ENCODE measurements around the gene CHRDL2. TPM values are rescaled to one million over a fixed set of nuclear protein-coding genes. Genes with fewer than 3 reads are reported as not detected.

CHRDL2 gene
- total RNA-seq, 2 experiments from 2014 or later: not detected

- Histone ChIP-seq H3K27ac (ENCODE audit: low read depth, low read length, poor library complexity, severe bottlenecking) (no peak overlapping the region), H4K20me1 (ENCODE audit: insufficient read depth, low read length) (no peaks in the 10 kb centered on the region), H3K4me2 (ENCODE audit: low read length) (no peak overlapping the region), H3K4me3 (ENCODE audit: low read depth, low read length, poor library complexity, severe bottlenecking) (no peak overlapping the region), H3K9me2 (ENCODE audit: insufficient read depth, low read length) (no peaks in the 10 kb centered on the region), H2AFZ (ENCODE audit: low read length) (no peak overlapping the region), H3K79me2 (ENCODE audit: insufficient read depth, low read depth, low read length) (no peaks in the 10 kb centered on the region), H3K9me3 (ENCODE audit: low read length) (no peaks in the 10 kb centered on the region), H3K36me3 (ENCODE audit: insufficient read depth, low read length) (no peaks in the 10 kb centered on the region), H3K4me1 (ENCODE audit: insufficient read depth, low read length, poor library complexity, severe bottlenecking) (no peaks in the 10 kb centered on the region)
- ChIA-PET CTCF (ENCODE audit: unreplicated experiment) (no interaction called here), POLR2A (no interaction called here)
- no peak for DNase-seq (ENCODE audit: low spot score)
- no TSS peak for BruUV-seq (replicated peaks)
- TF ChIP-seq EZH2phosphoT487 (IDR thresholded peaks at IDR 0.05; ENCODE audit: borderline replicate concordance, low read depth, low read length) (no peak), CTCF (conservative IDR thresholded peaks at IDR 0.05; ENCODE audit: low read length) (no peak)
- intact Hi-C loops (cut with micrococcal nuclease; ENCODE audit: unreplicated experiment): no loop called here
Observed at GRCh38 chr11:74689666-74690065, 41.6 kb downstream of the CHRDL2 start.

GRCh38 chr11:74687237-74688023, 43.8 kb downstream of the CHRDL2 start:
- TF ChIP-seq EZH2phosphoT487 (IDR thresholded peaks at IDR 0.05; ENCODE audit: borderline replicate concordance, low read depth, low read length) (no peak), CTCF (conservative IDR thresholded peaks at IDR 0.05; ENCODE audit: low read length) (no peak)
- Histone ChIP-seq H3K27ac (ENCODE audit: low read depth, low read length, poor library complexity, severe bottlenecking) (no peak overlapping the region), H3K4me3 (ENCODE audit: low read depth, low read length, poor library complexity, severe bottlenecking) (no peak overlapping the region), H3K79me2 (ENCODE audit: insufficient read depth, low read depth, low read length) (no peaks in the 10 kb centered on the region), H3K9me2 (ENCODE audit: insufficient read depth, low read length) (no peaks in the 10 kb centered on the region), H3K4me1 (ENCODE audit: insufficient read depth, low read length, poor library complexity, severe bottlenecking) (no peaks in the 10 kb centered on the region), H2AFZ (ENCODE audit: low read length) (no peak overlapping the region), H3K36me3 (ENCODE audit: insufficient read depth, low read length) (no peaks in the 10 kb centered on the region), H4K20me1 (ENCODE audit: insufficient read depth, low read length) (no peaks in the 10 kb centered on the region), H3K4me2 (ENCODE audit: low read length) (no peak overlapping the region), H3K9me3 (ENCODE audit: low read length) (no peaks in the 10 kb centered on the region)
- ChIA-PET POLR2A (interaction anchor here (0.5 kb wide), 1 partner anchor 1415 kb away, joined by 3 read pairs; no protein-coding TSS in a partner anchor), CTCF (ENCODE audit: unreplicated experiment) (no interaction called here)
- BruUV-seq (replicated peaks): no TSS peak
- DNase-seq (ENCODE audit: low spot score): no peak
- intact Hi-C loops (cut with micrococcal nuclease; ENCODE audit: unreplicated experiment): no loop called here

GRCh38 chr11:74686792-74687191, 44.4 kb downstream of the CHRDL2 start:
- ChIA-PET POLR2A (interaction anchor here (0.5 kb wide), 1 partner anchor 1416 kb away, joined by 3 read pairs; no protein-coding TSS in a partner anchor), CTCF (ENCODE audit: unreplicated experiment) (no interaction called here)
- H2AFZ ChIP-seq (ENCODE audit: low read length): no peak overlapping the region
- intact Hi-C loops (cut with micrococcal nuclease; ENCODE audit: unreplicated experiment): no loop called here
- DNase-seq (ENCODE audit: low spot score): no peak
- no peak overlapping the region for H3K27ac ChIP-seq (ENCODE audit: low read depth, low read length, poor library complexity, severe bottlenecking)
- H3K4me3 ChIP-seq (ENCODE audit: low read depth, low read length, poor library complexity, severe bottlenecking): no peak overlapping the region
- TF ChIP-seq EZH2phosphoT487 (IDR thresholded peaks at IDR 0.05; ENCODE audit: borderline replicate concordance, low read depth, low read length) (no peak), CTCF (conservative IDR thresholded peaks at IDR 0.05; ENCODE audit: low read length) (no peak)
- no peaks in the 10 kb centered on the region for H3K36me3 ChIP-seq (ENCODE audit: insufficient read depth, low read length)
- no peaks in the 10 kb centered on the region for H3K9me2 ChIP-seq (ENCODE audit: insufficient read depth, low read length)
- no TSS peak for BruUV-seq (replicated peaks)
- H3K79me2 ChIP-seq (ENCODE audit: insufficient read depth, low read depth, low read length): no peaks in the 10 kb centered on the region
- no peaks in the 10 kb centered on the region for H4K20me1 ChIP-seq (ENCODE audit: insufficient read depth, low read length)
- no peaks in the 10 kb centered on the region for H3K4me1 ChIP-seq (ENCODE audit: insufficient read depth, low read length, poor library complexity, severe bottlenecking)
- no peaks in the 10 kb centered on the region for H3K9me3 ChIP-seq (ENCODE audit: low read length)
- no peak overlapping the region for H3K4me2 ChIP-seq (ENCODE audit: low read length)
